MG63 (cell line): ENCODE results near the gene POU2F2. TPM values are rescaled to one million over a fixed set of nuclear protein-coding genes. Genes with fewer than 3 reads are reported as not detected.
A peak's percentile ranks its signal among the peaks of the same experiment; 100 is the strongest.

ENCODE experiments used
- DNase-seq: peaks from one replicate; pipeline ENCODE4 v3.0.0-alpha.2; 2020
- H3K27me3 ChIP-seq: fragments of 250-450 bp; sonication (Bioruptor Pico); 2 replicates; pipeline ENCODE4 v1.5.1; 2020; ENCODE audit warnings: mild to moderate bottlenecking, moderate library complexity
- H3K36me3 ChIP-seq: fragments of 250-450 bp; sonication (Bioruptor Pico); 2 replicates; pipeline ENCODE4 v1.5.1; 2020; ENCODE audit warnings: mild to moderate bottlenecking, moderate library complexity
- H3K4me3 ChIP-seq: fragments of 250-450 bp; sonication (Bioruptor Pico); 2 replicates; pipeline ENCODE4 v1.5.1; 2020; ENCODE audit warnings: mild to moderate bottlenecking, moderate library complexity
- H3K9me3 ChIP-seq: fragments of 250-450 bp; sonication (Bioruptor Pico); 2 replicates; pipeline ENCODE4 v1.5.1; 2020; ENCODE audit warnings: mild to moderate bottlenecking, moderate library complexity
- total RNA-seq: library from RNA; depleted of rRNA; stranded (reverse); fragments of >200 nt; shearing (Covaris generic); gene quantifications from 2 replicates; pipeline ENCODE4 v1.2.3, GENCODE V29; 2014; ENCODE audit warnings: low replicate concordance

Gene POU2F2
- total RNA-seq, 1 experiment from 2014 or later: not detected

- DNase-seq: no peak
Measured at GRCh38 chr19:42067315-42067888, 64.8 kb downstream of the POU2F2 start.

GRCh38 chr19:42066075-42066754, 66.0 kb downstream of the POU2F2 start:
- H3K36me3 ChIP-seq: no peaks in the 10 kb centered on the region
- H3K27me3 ChIP-seq: peaks cover 12% of the 10 kb centered on the region
- H3K4me3 ChIP-seq: no peak overlapping the region
- no peaks in the 10 kb centered on the region for H3K9me3 ChIP-seq
- peak; percentile 43 for DNase-seq

More at GRCh38 chr19:42067315-42067888, 64.8 kb downstream of the POU2F2 start:
- Histone ChIP-seq H3K27me3 (peaks cover 12% of the 10 kb centered on the region), H3K9me3 (no peaks in the 10 kb centered on the region), H3K36me3 (no peaks in the 10 kb centered on the region), H3K4me3 (no peak overlapping the region)

GRCh38 chr19:42065511-42065910, 66.7 kb downstream of the POU2F2 start:
- DNase-seq: no peak
- H3K27me3 ChIP-seq: peaks cover 12% of the 10 kb centered on the region
- no peak overlapping the region for H3K4me3 ChIP-seq
- H3K36me3 ChIP-seq: no peaks in the 10 kb centered on the region
- H3K9me3 ChIP-seq: no peaks in the 10 kb centered on the region

GRCh38 chr19:42065051-42065450, 67.2 kb downstream of the POU2F2 start:
- peaks cover 12% of the 10 kb centered on the region for H3K27me3 ChIP-seq
- no peaks in the 10 kb centered on the region for H3K9me3 ChIP-seq
- DNase-seq: no peak
- no peaks in the 10 kb centered on the region for H3K36me3 ChIP-seq
- no peak overlapping the region for H3K4me3 ChIP-seq

- no peaks in the 10 kb centered on the region for H3K9me3 ChIP-seq
- H3K27me3 ChIP-seq: peaks cover 12% of the 10 kb centered on the region
Measured at GRCh38 chr19:42064432-42064831, 67.8 kb downstream of the POU2F2 start.

GRCh38 chr19:42062381-42062780, 69.9 kb downstream of the POU2F2 start:
- no peak for DNase-seq

More at GRCh38 chr19:42064432-42064831, 67.8 kb downstream of the POU2F2 start:
- H3K4me3 ChIP-seq: no peak overlapping the region
- DNase-seq: no peak
- H3K36me3 ChIP-seq: no peaks in the 10 kb centered on the region

GRCh38 chr19:42060117-42060516, 72.1 kb downstream of the POU2F2 start:
- no peaks in the 10 kb centered on the region for H3K9me3 ChIP-seq
- H3K27me3 ChIP-seq: no peaks in the 10 kb centered on the region
- H3K36me3 ChIP-seq: no peaks in the 10 kb centered on the region
- no peak for DNase-seq
- no peak overlapping the region for H3K4me3 ChIP-seq

More at GRCh38 chr19:42062381-42062780, 69.9 kb downstream of the POU2F2 start:
- no peak overlapping the region for H3K4me3 ChIP-seq
- H3K36me3 ChIP-seq: no peaks in the 10 kb centered on the region
- no peaks in the 10 kb centered on the region for H3K9me3 ChIP-seq
- peaks cover 9% of the 10 kb centered on the region for H3K27me3 ChIP-seq

GRCh38 chr19:42059196-42059595, 73.0 kb downstream of the POU2F2 start:
- H3K4me3 ChIP-seq: no peak overlapping the region
- DNase-seq: no peak

GRCh38 chr19:42057846-42058245, 74.4 kb downstream of the POU2F2 start:
- Histone ChIP-seq H3K27me3 (no peaks in the 10 kb centered on the region), H3K4me3 (no peak overlapping the region), H3K9me3 (no peaks in the 10 kb centered on the region), H3K36me3 (no peaks in the 10 kb centered on the region)
- no peak for DNase-seq

More at GRCh38 chr19:42059196-42059595, 73.0 kb downstream of the POU2F2 start:
- Histone ChIP-seq H3K27me3 (no peaks in the 10 kb centered on the region), H3K36me3 (no peaks in the 10 kb centered on the region), H3K9me3 (no peaks in the 10 kb centered on the region)

- Histone ChIP-seq H3K9me3 (no peaks in the 10 kb centered on the region), H3K27me3 (no peaks in the 10 kb centered on the region), H3K36me3 (no peaks in the 10 kb centered on the region), H3K4me3 (no peak overlapping the region)
- DNase-seq: no peak
Measured at GRCh38 chr19:42054205-42054604, 78.0 kb downstream of the POU2F2 start.

GRCh38 chr19:42053037-42053935, 79.0 kb downstream of the POU2F2 start:
- H3K36me3 ChIP-seq: no peaks in the 10 kb centered on the region
- DNase-seq: no peak
- H3K9me3 ChIP-seq: no peaks in the 10 kb centered on the region
- H3K4me3 ChIP-seq: no peak overlapping the region
- H3K27me3 ChIP-seq: no peaks in the 10 kb centered on the region

GRCh38 chr19:42052241-42052863, 79.9 kb downstream of the POU2F2 start:
- no peaks in the 10 kb centered on the region for H3K27me3 ChIP-seq
- no peak overlapping the region for H3K4me3 ChIP-seq
- DNase-seq: no peak
- H3K9me3 ChIP-seq: no peaks in the 10 kb centered on the region
- no peaks in the 10 kb centered on the region for H3K36me3 ChIP-seq

GRCh38 chr19:42051166-42052115, 80.8 kb downstream of the POU2F2 start:
- no peaks in the 10 kb centered on the region for H3K36me3 ChIP-seq
- DNase-seq: peak; percentile 17
- H3K27me3 ChIP-seq: 0 out of 2 replicates have a peak, but pooled peaks cover 4% of the 10 kb centered on the region
- no peaks in the 10 kb centered on the region for H3K9me3 ChIP-seq
- no peak overlapping the region for H3K4me3 ChIP-seq

GRCh38 chr19:42048992-42049391, 83.3 kb downstream of the POU2F2 start:
- H3K36me3 ChIP-seq: no peaks in the 10 kb centered on the region
- no peak for DNase-seq
- H3K27me3 ChIP-seq: 0 out of 2 replicates have a peak, but pooled peaks cover 5% of the 10 kb centered on the region
- H3K4me3 ChIP-seq: peak overlapping the region; percentile 43
- H3K9me3 ChIP-seq: no peaks in the 10 kb centered on the region

- H3K36me3 ChIP-seq: no peaks in the 10 kb centered on the region
- H3K9me3 ChIP-seq: no peaks in the 10 kb centered on the region
- no peak overlapping the region for H3K4me3 ChIP-seq
- H3K27me3 ChIP-seq: 0 out of 2 replicates have a peak, but pooled peaks cover 5% of the 10 kb centered on the region
- no peak for DNase-seq
Measured at GRCh38 chr19:42045575-42045974, 86.7 kb downstream of the POU2F2 start.
